CD4-positive, alpha-beta T cell (primary cell): Measurements from ENCODE around the gene CDKN3. TPM values are rescaled to one million over a fixed set of nuclear protein-coding genes. Genes with fewer than 3 reads are reported as not detected.
"Not testable (repeated sequence)": the region's sequence is repeated elsewhere in the genome, so short reads cannot be mapped to it uniquely, and the experiment has no call there.

Experiments used
- ATAC-seq: fragments of 200-7000 bp; cut with Tn5 transposase; one replicate; pipeline ENCODE4 v1.10.0; 2022; ENCODE audit warnings: mild to moderate bottlenecking; ENCODE audit not compliant: poor library complexity
- CTCF ChIA-PET: fragments of 350-600 bp; sonication (Branson Sonifier 250); formaldehyde crosslinking; loops from one replicate; lab custom pipeline; 2021; ENCODE audit warnings: antibody characterized with exemption, inconsistent platforms; lab: Charles Lee
- POLR2A ChIA-PET: fragments of 350-600 bp; sonication (Branson Sonifier 250); formaldehyde crosslinking; loops from one replicate; lab custom pipeline; 2021; ENCODE audit warnings: antibody characterized with exemption, inconsistent platforms; lab: Charles Lee
- DNase-seq, 14 experiments: peaks; one replicate each; pipeline ENCODE4 v3.0.0-alpha.2; 2013 to 2020; ENCODE audit warnings: mixed read lengths in 2 of 14
- H3K27ac ChIP-seq, 2 donors: one replicate each; pipeline versions ENCODE4 v1.5.1 to v1.7.0; 2013; ENCODE audit warnings: low read length in 2 of 2, low read depth in 1 of 2, mild to moderate bottlenecking in 1 of 2
- H3K27me3 ChIP-seq, 2 experiments: 1 replicate in 1 of 2; 2 replicates in 1 of 2; pipeline versions ENCODE4 v1.6.1 to v1.7.0; 2013; ENCODE audit warnings: low read length in 2 of 2, control low read depth in 1 of 2, mild to moderate bottlenecking in 1 of 2, moderate library complexity in 1 of 2; ENCODE audit not compliant: insufficient read depth in 2 of 2, control insufficient read depth in 1 of 2
- H3K36me3 ChIP-seq: one replicate; pipeline ENCODE4 v1.6.1; 2013; ENCODE audit warnings: low read length, control low read depth; ENCODE audit not compliant: insufficient read depth
- H3K4me1 ChIP-seq: one replicate; pipeline ENCODE4 v1.6.1; 2013; ENCODE audit warnings: low read length, control low read depth; ENCODE audit not compliant: insufficient read depth
- H3K4me3 ChIP-seq: one replicate; pipeline ENCODE4 v1.5.1; 2013; ENCODE audit warnings: mild to moderate bottlenecking, low read length, moderate library complexity
- H3K9me3 ChIP-seq, 2 experiments: 1 replicate in 1 of 2; 2 replicates in 1 of 2; pipeline versions ENCODE4 v1.6.1 to v1.7.0; 2013; ENCODE audit warnings: low read length in 2 of 2, mild to moderate bottlenecking in 2 of 2, control low read depth in 1 of 2, moderate library complexity in 1 of 2; ENCODE audit not compliant: control insufficient read depth in 1 of 2, insufficient read depth in 1 of 2
- H3K27ac Mint-ChIP-seq: one replicate; pipeline ENCODE4 v1.8.0; 2020; ENCODE audit warnings: mixed read lengths
- H3K27me3 Mint-ChIP-seq: one replicate; pipeline ENCODE4 v1.8.0; 2021; ENCODE audit warnings: mixed read lengths
- H3K36me3 Mint-ChIP-seq: one replicate; pipeline ENCODE4 v1.8.0; 2021; ENCODE audit warnings: low read depth, mixed read lengths
- H3K4me1 Mint-ChIP-seq: one replicate; pipeline ENCODE4 v1.8.0; 2021; ENCODE audit warnings: low read depth, mixed read lengths
- H3K4me3 Mint-ChIP-seq: one replicate; pipeline ENCODE4 v1.8.0; 2020; ENCODE audit warnings: mild to moderate bottlenecking, mixed read lengths
- H3K9me3 Mint-ChIP-seq: one replicate; pipeline ENCODE4 v1.8.0; 2020; ENCODE audit warnings: mixed read lengths
- CTCF ChIP-seq: fragments of 200-600 bp; IDR thresholded peaks from one replicate; pipeline ENCODE4 v1.8.0; 2022; ENCODE audit warnings: antibody characterized with exemption, mild to moderate bottlenecking
- intact Hi-C, 2 experiments: fragments of 100-400 bp; cut with DNase I in 1 of 2; cut with micrococcal nuclease in 1 of 2; formaldehyde crosslinking; loops; one replicate each; pipeline versions ENCODE4 v1.15.1 to v1.9.0; 2023 to 2025; cut with DNase I, micrococcal nuclease
- total RNA-seq, 174 experiments: library from RNA in 2 of 174; stranded (reverse) in 2 of 174; gene quantifications; one replicate each; pipeline ENCODE4 v1.2.3 and lab custom pipeline; 2021 to 2026

CDKN3 gene
- total RNA-seq, 2 experiments from 2014 or later: 0.61 to 1.4 TPM

- H3K4me3 Mint-ChIP-seq: no peak overlapping the region
- POLR2A ChIA-PET: no interaction called here
Measured at GRCh38 chr14:54453252-54453651, 56.4 kb downstream of the CDKN3 start.

GRCh38 chr14:54453990-54454389, 57.2 kb downstream of the CDKN3 start:
- H3K9me3 Mint-ChIP-seq, H3K4me1 Mint-ChIP-seq, H3K4me3 ChIP-seq, H3K27ac Mint-ChIP-seq, H3K27me3 Mint-ChIP-seq, H3K4me3 Mint-ChIP-seq, H3K27me3 ChIP-seq, H3K9me3 ChIP-seq, CTCF ChIA-PET, ATAC-seq, H3K36me3 ChIP-seq, DNase-seq, H3K4me1 ChIP-seq, intact Hi-C loops, POLR2A ChIA-PET, H3K36me3 Mint-ChIP-seq, H3K27ac ChIP-seq: not testable (repeated sequence)

More at GRCh38 chr14:54453252-54453651, 56.4 kb downstream of the CDKN3 start:
- H3K9me3 ChIP-seq: no peaks in the 10 kb centered on the region
- CTCF ChIA-PET: no interaction called here
- H3K27ac Mint-ChIP-seq: no peak overlapping the region
- H3K27me3 Mint-ChIP-seq: no peaks in the 10 kb centered on the region
- H3K27ac ChIP-seq: no peak overlapping the region
- intact Hi-C loops: no loop called here
- H3K9me3 Mint-ChIP-seq: no peaks in the 10 kb centered on the region
- no peaks in the 10 kb centered on the region for H3K36me3 Mint-ChIP-seq
- no peak overlapping the region for H3K4me3 ChIP-seq
- no peaks in the 10 kb centered on the region for H3K4me1 ChIP-seq
- no peak for ATAC-seq
- no peaks in the 10 kb centered on the region for H3K36me3 ChIP-seq
- no peak for TF ChIP-seq CTCF
- no peaks in the 10 kb centered on the region for H3K4me1 Mint-ChIP-seq
- H3K27me3 ChIP-seq: peaks cover 0 to 3% of the 10 kb centered on the region in 2 experiments
- no peak for DNase-seq

- no peaks in the 10 kb centered on the region for H3K27me3 ChIP-seq
- no peaks in the 10 kb centered on the region for H3K36me3 Mint-ChIP-seq
- no peaks in the 10 kb centered on the region for H3K4me1 ChIP-seq
- H3K9me3 ChIP-seq: peaks cover 0 to 8% of the 10 kb centered on the region in 2 experiments
- no peak for ATAC-seq
- no peaks in the 10 kb centered on the region for H3K4me1 Mint-ChIP-seq
- H3K36me3 ChIP-seq: no peaks in the 10 kb centered on the region
- H3K4me3 Mint-ChIP-seq: no peak overlapping the region
- ChIA-PET POLR2A (no interaction called here), CTCF (interaction anchor here (1.4 kb wide), 1 partner anchor 9 kb away, joined by 3 read pairs; no protein-coding TSS in a partner anchor)
- TF ChIP-seq CTCF: no peak
- H3K27ac Mint-ChIP-seq: no peak overlapping the region
- no peak overlapping the region for H3K4me3 ChIP-seq
- no peaks in the 10 kb centered on the region for H3K27me3 Mint-ChIP-seq
- no peak overlapping the region for H3K27ac ChIP-seq
- intact Hi-C loops: no loop called here
- no peaks in the 10 kb centered on the region for H3K9me3 Mint-ChIP-seq
- no peak for DNase-seq
Measured at GRCh38 chr14:54455363-54455762, 58.6 kb downstream of the CDKN3 start.

- H3K4me3 Mint-ChIP-seq, CTCF ChIA-PET, DNase-seq, H3K4me1 ChIP-seq, ATAC-seq, H3K27ac ChIP-seq, H3K4me1 Mint-ChIP-seq, H3K27me3 Mint-ChIP-seq, H3K9me3 Mint-ChIP-seq, H3K9me3 ChIP-seq, H3K36me3 ChIP-seq, intact Hi-C loops, H3K4me3 ChIP-seq, H3K27me3 ChIP-seq, H3K27ac Mint-ChIP-seq, H3K36me3 Mint-ChIP-seq: not testable (repeated sequence)
- POLR2A ChIA-PET: interaction anchor here (0.6 kb wide), 1 partner anchor 594 kb away, joined by 3 read pairs; no protein-coding TSS in a partner anchor
Measured at GRCh38 chr14:54456820-54457608, 60.2 kb downstream of the CDKN3 start.
